ENCODE results near the gene FREM2.
A peak's percentile ranks its signal among the peaks of the same experiment; 100 is the strongest.

Gene FREM2

DNA sequence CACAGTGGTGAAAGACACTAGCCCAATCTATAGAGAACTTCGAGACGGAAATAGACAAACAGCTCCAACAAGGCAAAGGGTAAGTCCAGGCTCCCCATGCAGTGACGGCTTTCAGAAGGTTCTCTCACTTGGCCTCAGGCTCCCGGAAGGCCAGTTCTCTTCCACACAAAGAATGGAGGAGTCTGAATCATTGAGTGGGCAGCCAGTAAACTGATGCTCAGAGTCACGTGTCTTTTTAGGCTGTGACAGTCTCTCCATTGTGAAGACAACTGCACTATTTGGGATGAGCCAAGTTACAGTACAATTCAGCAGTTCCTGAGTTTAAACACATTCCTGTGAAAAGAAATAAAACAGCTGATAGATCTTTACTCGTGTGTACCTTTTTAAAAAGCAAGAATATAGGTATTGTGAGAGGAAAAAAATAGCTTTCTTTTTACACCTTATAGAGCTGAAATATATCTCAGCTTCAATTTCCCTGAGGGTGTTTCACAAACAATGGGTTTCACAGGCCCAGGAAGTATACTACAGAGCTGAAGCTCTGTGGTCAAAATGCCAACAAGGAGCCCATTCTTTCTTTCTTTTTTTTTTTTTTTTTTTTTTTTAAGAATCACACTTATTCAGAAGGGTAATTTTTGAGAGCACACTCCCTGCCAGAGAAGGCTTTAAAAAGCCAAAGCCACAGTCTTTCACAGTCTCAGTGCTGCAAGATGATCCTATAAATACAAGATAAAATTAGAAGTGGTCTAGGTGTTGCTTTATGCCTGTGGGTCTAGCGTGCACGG, 135.1 kb downstream of the FREM2 start:
- DNase-seq (ENCODE audit: low read depth in 2 of 2) = no peak

DNA sequence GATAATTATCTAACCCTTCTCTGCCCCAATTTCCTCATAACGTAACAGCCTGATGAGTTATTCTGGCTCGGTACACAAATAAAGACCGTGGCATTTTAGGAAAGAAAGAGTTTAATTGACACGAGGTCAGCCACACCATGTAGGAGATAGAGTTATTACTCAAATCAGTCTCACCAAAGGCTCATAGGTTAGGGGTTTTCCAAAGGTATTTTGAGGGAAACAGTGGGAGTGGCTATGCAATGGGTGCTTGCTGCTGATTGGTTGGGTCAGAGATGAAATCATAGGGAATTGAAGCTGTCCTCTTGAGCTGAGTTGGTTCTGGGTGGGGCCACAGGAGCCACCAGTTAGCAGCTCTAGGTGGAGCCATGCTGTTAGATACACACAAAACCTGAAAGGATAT, 137.5 kb downstream of the FREM2 start:
- DNase-seq (ENCODE audit: low read depth in 2 of 2) = no peak

DNA sequence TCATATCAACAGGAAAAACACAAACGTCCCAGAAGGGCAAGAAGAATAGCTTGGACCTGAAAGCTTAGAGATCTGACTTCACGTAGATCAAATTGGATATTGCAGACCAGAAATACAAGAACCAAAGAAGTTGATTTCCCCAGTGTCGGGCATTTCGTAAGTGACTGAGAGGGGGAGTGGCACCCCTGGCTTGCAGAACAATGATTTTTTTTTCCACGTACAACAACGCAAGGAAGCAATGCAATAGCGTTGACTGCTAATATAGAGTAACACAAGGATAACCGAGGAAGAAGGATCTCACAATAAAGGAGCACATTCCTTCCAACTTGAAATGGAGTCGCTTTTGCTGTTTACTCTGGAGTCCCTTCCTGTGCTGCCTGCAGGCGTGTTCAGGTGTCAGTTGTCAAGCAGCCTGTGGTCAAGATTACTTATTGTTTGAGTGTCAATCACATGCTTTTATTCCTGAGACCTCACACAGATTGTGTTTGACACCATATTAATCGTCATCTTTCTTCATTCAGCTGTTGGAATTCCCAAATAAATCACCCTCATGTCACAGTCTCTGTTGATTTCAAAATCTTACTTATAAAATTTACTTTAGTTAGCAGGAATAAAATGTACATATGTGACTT, 139.4 kb downstream of the FREM2 start:
- DNase-seq (ENCODE audit: low read depth in 2 of 2) = no peak

DNA sequence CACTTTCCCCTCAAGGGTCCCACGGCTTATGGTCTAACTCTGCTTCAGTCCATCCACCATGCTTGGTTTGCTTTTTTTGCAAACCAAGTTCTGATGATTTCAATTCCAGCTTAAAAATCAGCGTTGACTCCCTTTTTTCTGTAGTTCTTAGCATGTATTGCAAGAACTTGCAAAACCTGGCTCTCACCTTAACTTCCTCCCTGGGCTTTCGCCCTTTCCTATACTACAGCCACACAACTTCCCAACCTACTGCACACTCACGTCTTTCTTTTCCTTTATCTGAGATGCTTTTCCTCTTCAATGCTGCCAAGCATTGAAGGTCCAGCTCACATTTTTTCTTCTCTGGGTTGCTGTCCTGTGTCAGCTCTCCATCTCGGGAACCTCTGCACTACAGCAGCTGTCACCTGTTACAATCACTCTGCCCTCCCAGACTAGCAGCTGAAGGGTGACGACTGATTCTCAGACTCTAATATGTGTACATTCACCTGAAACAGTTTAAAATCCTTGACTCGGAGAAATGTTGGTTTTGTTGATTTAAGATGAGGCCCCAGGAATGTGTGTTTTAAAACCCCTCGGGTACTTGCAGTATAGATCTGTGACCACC, 143.7 kb downstream of the FREM2 start:
- DNase-seq (ENCODE audit: low read depth in 2 of 2) = no peak

DNA sequence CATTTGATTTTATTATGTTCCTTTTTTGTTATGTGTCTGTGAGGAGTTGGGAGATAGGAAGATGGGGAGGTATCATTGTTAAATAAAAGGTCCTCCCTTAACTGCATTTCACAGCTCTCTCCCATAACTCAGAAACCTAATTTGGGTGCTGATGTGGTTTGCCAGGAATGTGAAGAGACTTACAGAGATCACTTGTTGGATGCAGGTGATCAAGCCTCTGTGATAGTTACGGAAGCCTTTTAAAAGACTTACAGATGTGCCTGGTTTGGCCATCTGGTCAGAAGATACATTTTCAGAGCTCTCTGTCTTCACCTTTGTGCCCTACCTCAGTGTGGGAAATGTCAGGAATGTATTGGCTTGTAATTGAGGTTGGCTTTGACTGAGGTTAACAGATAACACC, 157.7 kb downstream of the FREM2 start:
- no peak for DNase-seq (ENCODE audit: low read depth in 2 of 2)

DNA sequence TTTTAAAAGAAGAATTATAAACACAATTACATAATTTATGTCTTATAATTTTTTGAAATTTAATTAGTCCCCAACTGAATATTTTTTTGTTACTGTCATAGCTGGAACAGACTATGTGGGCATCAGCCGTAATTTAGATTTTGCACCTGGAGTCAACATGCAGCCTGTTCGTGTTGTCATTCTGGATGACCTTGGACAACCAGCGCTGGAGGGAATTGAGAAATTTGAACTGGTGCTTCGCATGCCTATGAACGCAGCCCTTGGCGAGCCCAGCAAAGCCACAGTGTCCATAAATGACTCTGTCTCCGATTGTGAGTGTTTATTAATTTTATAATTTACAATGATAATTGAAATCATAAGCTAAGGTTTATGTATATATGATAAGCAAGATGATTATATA, 161.5 kb downstream of the FREM2 start:
- no peak for DNase-seq (ENCODE audit: low read depth in 2 of 2)

DNA sequence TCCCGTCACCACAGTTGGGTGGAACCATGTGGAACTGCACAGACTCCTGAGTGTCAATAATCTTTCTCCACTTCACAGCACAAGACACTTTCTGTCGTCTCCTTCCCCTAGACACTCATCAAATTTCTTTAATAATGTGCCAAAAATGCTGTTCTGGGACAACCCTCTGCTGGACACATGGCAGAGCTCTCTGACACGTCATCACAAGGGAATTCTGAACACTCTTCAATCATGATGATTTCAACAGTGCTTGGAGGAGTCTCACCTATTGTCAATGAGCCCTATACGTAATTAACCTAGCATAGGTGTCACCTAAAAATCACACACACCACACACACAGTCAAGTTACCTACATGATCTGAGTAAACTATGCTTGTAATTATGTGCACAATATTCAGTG, 162.4 kb downstream of the FREM2 start:
- DNase-seq (ENCODE audit: low read depth in 2 of 2) = no peak

DNA sequence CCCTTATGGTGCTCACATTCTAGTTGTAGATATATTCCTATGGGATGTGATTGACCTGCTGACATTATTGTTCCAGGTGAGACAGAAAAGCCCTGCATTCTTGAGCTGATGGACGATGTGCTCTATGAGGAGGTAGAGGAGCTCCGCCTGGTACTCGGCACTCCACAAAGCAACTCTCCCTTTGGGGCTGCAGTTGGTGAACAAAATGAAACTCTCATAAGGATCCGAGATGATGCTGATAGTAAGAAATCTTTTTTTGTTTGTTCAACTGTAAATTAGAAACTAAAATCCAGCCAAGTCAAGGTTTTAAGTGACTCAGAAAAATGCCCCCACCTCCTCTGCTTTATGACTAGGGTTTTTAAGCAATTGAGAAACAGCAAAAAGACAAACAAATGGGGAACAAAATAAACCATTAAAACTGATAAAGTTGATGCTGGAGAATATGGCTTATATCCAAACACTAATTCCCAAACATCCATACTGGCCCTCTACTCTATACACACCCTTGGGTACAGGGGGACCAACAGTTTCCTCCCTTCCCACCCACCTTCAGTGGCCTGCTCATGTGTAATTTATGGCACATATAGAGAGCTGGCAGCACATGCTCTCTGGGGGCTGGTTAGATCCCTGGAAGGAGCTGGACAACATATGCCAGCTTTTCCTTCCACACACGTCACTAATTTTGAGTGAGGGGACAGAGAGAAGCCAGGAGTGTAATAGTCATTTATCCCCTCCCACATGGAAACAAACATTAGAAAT, 164.2 kb downstream of the FREM2 start:
- no peak for DNase-seq (ENCODE audit: low read depth in 2 of 2)

DNA sequence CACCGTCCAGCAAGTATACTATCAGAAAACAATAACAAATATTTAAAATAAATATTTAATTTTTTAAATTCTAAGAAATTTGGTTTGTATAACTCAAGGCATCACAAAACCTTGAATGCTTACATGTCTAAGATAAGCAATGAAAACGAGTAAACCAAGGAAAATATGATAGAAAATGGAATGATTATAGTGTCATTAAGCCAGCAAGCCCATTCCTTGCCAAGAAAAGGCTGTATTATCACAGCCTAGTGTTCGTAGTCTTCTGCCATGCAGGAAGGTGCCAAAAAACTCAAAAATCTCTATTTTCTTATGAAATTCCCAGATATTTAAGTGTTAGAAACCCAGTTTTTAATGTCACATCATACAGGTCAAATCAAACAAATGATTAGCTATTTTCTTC, 167.3 kb downstream of the FREM2 start:
- DNase-seq (ENCODE audit: low read depth in 2 of 2) = no peak

DNA sequence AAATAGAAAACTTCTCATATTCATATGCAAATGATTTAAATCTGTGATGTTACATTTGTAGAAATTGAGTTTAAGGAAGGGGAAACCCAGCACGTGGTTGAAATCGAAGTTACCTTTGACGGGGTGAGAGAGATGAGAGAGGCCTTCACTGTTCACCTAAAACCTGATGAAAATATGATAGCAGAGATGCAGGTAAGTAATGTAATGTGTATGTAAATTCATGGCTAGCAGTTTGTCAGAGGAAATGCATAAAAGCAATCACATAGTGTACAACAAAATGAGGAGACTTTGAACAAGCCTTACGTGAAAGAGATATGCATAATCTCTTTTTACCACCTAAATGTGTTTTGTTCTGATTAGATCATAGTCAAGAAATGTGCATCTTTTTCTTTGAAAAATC, 169.2 kb downstream of the FREM2 start:
- no peak for DNase-seq (ENCODE audit: low read depth in 2 of 2)

DNA sequence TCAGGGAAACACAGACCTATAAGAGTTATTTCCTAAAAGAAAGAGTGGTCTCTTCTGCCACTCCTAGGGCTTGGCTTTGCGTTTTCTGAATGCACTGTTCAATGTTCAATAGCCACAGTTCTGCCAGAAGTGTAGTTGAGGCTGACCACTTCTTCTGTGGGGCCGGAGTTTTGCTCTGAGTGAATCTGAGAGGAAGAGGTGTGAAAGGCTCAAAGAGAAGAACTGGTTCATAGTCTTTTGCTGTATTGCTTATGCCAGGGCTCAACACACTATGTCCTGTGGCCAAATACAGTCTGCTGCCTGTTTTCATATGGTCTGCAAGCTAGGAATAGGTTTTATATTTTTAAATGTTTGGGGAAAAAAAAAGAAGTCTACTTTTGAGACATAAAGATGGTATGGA, 175.6 kb downstream of the FREM2 start:
- DNase-seq (ENCODE audit: low read depth in 2 of 2) = no peak

DNA sequence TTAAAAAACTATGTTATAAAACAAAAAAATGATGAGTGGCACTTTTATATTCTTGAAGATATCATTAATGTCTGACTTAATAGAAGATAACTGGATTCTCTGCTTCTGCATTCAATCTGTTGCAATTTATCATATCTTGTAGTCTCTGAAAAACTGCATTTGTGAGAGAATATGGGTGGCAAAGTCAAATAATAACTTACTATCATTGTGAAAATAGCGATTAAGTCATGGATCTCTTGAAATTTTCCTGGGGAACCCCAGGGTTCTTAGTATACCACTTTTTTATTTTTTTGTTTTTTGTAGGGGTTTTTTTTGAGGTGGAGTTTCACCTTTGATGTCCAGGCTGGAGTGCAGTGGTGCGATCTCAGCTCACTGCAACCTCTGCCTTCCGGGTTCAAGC, 176.7 kb downstream of the FREM2 start:
- DNase-seq (ENCODE audit: low read depth in 2 of 2) = no peak

DNA sequence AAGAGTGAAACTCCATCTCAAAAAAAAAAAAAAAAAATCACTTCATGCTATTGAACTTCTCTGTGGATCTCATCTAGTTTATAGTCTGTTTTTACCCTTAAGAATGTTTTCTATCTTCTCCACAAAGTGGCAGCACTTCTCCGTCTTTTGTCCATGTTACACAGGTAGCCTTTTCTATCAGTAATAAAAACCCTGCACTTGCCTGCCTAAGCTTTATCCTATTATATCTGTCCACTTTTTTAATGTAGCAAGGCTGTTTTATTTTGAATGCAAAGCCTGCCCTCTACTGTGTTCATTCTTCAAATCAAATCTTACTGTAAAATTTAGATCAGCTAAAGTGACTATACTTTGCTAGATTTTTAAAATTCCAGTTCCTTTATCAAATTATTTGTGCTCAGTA, 179.8 kb downstream of the FREM2 start:
- DNase-seq (ENCODE audit: low read depth in 2 of 2) = no peak

DNA sequence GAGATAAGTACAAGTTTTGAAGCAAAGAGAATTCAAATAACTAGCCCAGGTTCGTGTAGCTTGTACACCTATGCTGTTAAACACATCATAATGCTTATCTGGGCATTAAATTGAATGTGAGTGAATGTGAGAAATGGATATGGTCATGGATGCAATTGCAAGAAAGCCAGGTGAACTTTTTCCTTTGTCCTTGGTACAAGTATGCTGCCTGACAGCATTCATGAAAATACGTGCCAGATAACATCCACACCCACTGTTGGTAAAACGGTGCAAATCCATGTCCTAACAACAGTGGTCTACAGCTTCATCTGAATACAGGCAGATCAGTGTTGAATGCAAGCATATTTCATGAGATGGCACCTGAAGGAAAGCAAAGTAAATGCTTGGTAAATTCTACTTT, 181.5 kb downstream of the FREM2 start:
- no peak for DNase-seq (ENCODE audit: low read depth in 2 of 2)

DNA sequence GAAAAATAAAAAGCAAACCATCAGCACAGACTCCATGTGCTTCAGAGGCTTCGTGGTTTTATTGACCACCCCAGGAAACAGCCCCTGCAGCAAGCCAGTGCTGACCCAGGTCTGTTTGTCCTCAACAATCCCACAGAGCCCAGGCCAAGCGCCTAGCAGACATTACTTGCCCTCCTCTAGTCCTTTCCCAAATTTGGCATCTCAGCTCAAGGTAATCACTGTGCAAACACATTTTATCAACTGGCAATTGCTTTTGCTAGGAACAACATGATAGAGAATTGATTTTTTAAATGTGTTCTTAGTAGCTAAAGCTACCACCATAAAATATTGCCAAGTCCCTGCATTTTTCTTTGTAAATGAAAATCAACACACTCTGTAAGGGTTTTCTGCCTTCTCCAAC, 182.0 kb downstream of the FREM2 start:
- no peak for DNase-seq (ENCODE audit: low read depth in 2 of 2)

DNA sequence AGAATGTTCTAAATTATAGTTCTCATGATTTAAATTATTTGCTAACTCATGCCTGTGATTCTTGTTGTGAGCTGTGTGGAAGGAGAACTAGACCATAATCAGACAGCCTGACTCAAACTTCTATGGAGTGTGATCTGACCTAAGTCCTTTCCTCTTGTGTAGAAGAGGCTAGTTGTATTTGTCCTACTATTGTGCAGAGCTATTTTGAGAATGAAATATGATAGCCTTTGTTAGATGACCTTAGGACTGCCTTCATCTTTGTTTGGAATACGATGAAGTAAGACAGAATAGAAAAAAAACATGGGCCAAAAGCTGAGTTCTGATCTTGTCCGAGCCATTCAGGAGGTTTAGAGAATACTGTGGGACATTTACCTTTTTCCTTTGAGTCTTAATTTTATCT, 184.4 kb downstream of the FREM2 start:
- no peak for DNase-seq (ENCODE audit: low read depth in 2 of 2)

DNA sequence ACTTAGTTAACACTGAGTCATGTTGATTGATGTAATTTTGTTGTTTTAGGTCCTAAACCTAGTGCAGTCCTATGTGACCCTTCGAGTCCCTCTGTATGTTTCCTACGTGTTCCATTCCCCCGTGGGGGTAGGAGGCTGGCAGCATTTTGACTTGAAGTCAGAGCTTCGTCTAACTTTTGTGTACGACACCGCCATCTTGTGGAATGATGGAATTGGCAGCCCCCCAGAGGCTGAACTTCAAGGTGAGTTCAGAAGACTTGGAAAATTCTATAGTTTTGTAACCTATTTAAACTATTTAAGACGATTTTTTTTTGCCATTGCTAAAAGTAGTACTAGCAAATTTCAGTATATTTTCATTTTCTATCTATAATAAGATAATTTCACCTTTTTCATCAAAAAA, 185.8 kb downstream of the FREM2 start:
- peak in 1 of 2 experiments; percentile 6 for DNase-seq (ENCODE audit: low read depth in 2 of 2)

DNA sequence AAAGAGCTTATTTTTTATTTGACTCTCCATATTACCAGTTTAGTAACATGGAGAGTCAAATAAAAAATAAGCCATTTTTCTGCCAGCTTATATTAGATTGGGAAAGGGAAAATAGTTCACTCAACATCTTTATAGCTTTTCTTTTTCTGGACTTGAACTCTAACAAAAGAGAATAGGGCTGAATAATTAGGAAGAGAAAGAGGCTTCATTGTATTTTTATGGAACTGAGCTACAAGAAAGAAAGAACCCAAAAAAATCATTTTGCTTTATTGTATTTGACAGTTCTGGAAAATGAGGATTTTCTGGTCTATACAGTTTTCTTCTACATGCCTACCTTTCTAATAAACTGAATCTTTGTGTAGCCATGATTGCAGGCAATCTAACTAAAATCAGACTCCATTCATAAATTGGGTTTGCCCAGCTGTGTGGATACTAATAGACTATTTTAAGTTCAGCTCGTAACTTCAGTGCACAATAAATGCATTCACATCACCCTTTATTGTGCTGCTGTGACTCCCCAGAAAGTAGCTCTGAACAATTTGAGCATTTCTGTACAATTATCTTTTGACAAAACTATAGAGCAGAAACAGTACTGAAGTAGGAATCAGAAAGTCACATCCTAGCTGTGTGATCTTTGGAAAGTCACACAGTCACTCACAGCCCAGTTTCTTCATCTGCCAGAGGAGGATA, 188.5 kb downstream of the FREM2 start:
- DNase-seq (ENCODE audit: low read depth in 2 of 2) = no peak

DNA sequence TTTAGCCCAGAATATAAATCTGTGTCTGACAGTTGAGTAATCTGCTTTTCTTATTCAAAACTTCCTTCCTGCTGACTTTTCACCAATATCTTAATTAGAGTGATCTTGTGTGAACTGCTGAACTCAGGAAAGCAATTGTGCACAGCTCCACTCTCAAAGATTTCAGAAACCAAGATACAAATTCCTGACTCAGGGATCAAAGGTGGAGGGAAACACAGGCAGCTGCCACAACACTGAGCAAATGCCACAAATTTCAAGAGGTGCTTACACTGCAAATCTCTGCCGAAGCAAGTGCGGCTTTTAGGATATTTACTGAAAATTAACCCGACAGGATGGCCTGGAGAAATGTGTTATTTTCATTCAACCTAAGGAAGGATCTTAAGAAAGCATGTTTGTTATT, 192.4 kb downstream of the FREM2 start:
- no peak for DNase-seq (ENCODE audit: low read depth in 2 of 2)

DNA sequence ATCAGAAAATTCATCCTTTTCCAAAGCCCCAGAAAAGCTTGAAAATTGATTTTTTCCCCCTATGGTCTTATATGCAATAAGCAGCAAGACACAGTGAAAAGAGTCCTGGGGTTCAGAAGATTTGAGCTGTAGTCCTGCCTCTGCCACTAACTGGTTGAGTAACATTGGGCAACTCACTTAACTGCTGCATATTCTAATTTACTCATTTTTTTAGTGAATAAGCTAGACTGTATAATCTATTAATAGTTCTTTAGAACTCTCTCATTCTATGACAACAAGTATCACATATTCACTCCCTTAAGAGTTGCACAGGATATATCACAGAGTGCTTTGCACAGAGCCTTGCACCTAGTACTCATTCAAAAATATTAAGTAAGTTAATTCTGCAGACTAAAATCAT, 192.9 kb downstream of the FREM2 start:
- no peak for DNase-seq (ENCODE audit: low read depth in 2 of 2)

DNA sequence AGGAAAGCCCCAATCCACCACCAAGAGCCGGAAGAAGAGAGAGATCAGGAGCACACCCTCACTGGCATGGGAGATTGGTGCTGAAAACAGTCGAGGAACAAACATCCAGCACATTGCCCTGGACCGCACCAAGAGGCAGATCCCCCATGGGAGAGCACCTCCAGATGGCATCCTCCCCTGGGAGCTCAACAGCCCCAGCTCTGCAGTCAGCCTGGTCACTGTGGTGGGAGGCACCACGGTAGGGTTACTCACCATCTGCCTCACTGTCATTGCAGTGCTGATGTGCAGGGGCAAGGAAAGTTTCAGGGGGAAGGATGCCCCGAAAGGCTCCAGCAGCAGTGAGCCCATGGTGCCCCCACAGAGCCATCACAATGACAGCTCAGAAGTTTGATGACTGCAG, 193.5 kb downstream of the FREM2 start:
- DNase-seq (ENCODE audit: low read depth in 2 of 2) = no peak

DNA sequence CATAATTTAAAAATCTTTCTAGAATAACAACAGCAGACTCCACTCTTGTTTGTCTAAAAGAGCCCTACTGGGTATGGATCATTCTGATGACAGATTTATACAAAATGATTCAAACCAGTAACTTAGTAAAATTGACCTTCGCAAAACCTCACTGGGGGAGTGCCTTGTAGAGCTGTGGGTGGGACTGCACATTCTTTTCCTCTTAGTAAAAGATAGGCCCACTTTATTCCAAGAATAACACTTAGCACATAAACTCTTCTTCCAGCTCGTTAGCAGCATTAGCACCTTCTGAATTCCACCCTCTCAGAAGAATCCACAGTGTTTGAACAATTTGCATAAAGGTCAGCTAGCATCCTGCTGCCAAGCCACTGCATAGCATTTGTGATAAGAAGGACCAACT, 196.9 kb downstream of the FREM2 start:
- DNase-seq (ENCODE audit: low read depth in 2 of 2) = peak in 1 of 2 experiments; percentile 12
